HepG2 (cell line): ENCODE results near the gene DSPP. TPM values are rescaled to one million over a fixed set of nuclear protein-coding genes. Genes with fewer than 3 reads are reported as not detected.

Experiments
- ATAC-seq: fragments of 200-7000 bp; cut with Tn5 transposase; 3 replicates; pipeline ENCODE4 v1.9.1; 2020; ENCODE audit warnings: mild to moderate bottlenecking, moderate library complexity
- Bru-seq: library from RNA; stranded (reverse); fragments of 400-500 nt; gene quantifications from one replicate; lab custom pipeline; 2021; lab: Mats Ljungman, UMichigan
- BruChase-seq, 2 experiments: library from RNA; stranded (reverse); fragments of 400-500 nt; gene quantifications; one replicate each; lab custom pipeline; 2021; lab: Mats Ljungman, UMichigan
- BruUV-seq: library from RNA; stranded (reverse); fragments of 400-500 nt; replicated peaks from 2 replicates; lab custom pipeline; 2021; lab: Mats Ljungman, UMichigan
- CTCF ChIA-PET: fragments of 300-600 bp; formaldehyde crosslinking; extraction: SDS; loops from one replicate; lab custom pipeline; 2021; ENCODE audit warnings: low total read pairs, inconsistent platforms, low intra/inter-chr PET ratio; lab: Yijun Ruan, JAX
- POLR2A ChIA-PET: fragments of 350-600 bp; sonication (Branson Sonifier 250); formaldehyde crosslinking; loops from one replicate; lab custom pipeline; 2020; ENCODE audit warnings: antibody characterized with exemption, inconsistent platforms; lab: Yijun Ruan, JAX
- DNase-seq: peaks from one replicate; pipeline ENCODE4 v3.0.0-alpha.2; 2015; ENCODE audit warnings: low spot score
- FAIRE-seq: peaks from 3 replicates; lab custom pipeline; 2011; peaks lifted over from hg19 to GRCh38; lab: Jason Lieb, UNC
- H2AFZ ChIP-seq: one replicate; pipeline ENCODE4 v1.6.1; 2011; ENCODE audit warnings: low read length, inconsistent platforms
- H3K27ac ChIP-seq: fragments of 300-600 bp; 3 replicates; pipeline ENCODE4 v1.8.0; 2011; ENCODE audit warnings: mixed run types, mild to moderate bottlenecking, mixed read lengths, low read length, inconsistent platforms; ENCODE audit not compliant: insufficient read depth; ENCODE audit errors: extremely low read length
- H3K27me3 ChIP-seq, 2 experiments: fragments of 200-600 bp in 1 of 2; 2 replicates in 1 of 2; 3 replicates in 1 of 2; pipeline versions ENCODE4 v1.6.0 to v1.8.0; 2011; ENCODE audit warnings: low read length in 2 of 2, mild to moderate bottlenecking in 2 of 2, moderate library complexity in 2 of 2, inconsistent platforms in 1 of 2; ENCODE audit not compliant: insufficient read depth in 2 of 2, control insufficient read depth in 1 of 2
- H3K36me3 ChIP-seq, 2 experiments: fragments of 200-600 bp in 1 of 2; replicated peaks in 1 of 2; 2 replicates in 1 of 2; 3 replicates in 1 of 2; pipeline versions ENCODE4 v1.5.1 to v1.8.0; 2011; ENCODE audit warnings: low read length in 2 of 2, inconsistent platforms in 1 of 2; ENCODE audit not compliant: insufficient read depth in 2 of 2, control insufficient read depth in 1 of 2
- H3K4me1 ChIP-seq: 2 replicates; pipeline ENCODE4 v1.5.1; 2012; ENCODE audit warnings: low read length, inconsistent platforms; ENCODE audit not compliant: insufficient read depth
- H3K4me2 ChIP-seq: 2 replicates; pipeline ENCODE4 v1.6.0; 2011; ENCODE audit warnings: low read depth, low read length, inconsistent platforms
- H3K4me3 ChIP-seq, 3 experiments: fragments of 200-600 bp in 1 of 3; sonication (generic), shearing (Covaris generic) in 1 of 3; replicated peaks in 1 of 3; 2 replicates each; pipeline ENCODE4 v1.5.1; 2011 to 2016; ENCODE audit warnings: low read length in 3 of 3, inconsistent platforms in 2 of 3, low read depth in 2 of 3, mild to moderate bottlenecking in 2 of 3, control low read depth in 1 of 3, mixed read lengths in 1 of 3; ENCODE audit not compliant: insufficient read depth in 1 of 3
- H3K79me2 ChIP-seq: one replicate; pipeline ENCODE4 v1.6.1; 2011; ENCODE audit warnings: low read length, inconsistent platforms; ENCODE audit not compliant: insufficient read depth
- H3K9ac ChIP-seq: 2 replicates; pipeline ENCODE4 v1.6.0; 2011; ENCODE audit warnings: mild to moderate bottlenecking, low read depth, low read length, inconsistent platforms; ENCODE audit not compliant: insufficient read depth
- H3K9me3 ChIP-seq: 2 replicates; pipeline ENCODE4 v1.5.1; 2012; ENCODE audit warnings: mild to moderate bottlenecking, low read length
- H4K20me1 ChIP-seq: 2 replicates; pipeline ENCODE4 v1.6.0; 2011; ENCODE audit warnings: inconsistent platforms, mild to moderate bottlenecking, low read length, moderate library complexity; ENCODE audit not compliant: insufficient read depth
- NFATC3 ChIP-seq: sonication (generic); formaldehyde crosslinking; IDR thresholded peaks from 2 replicates; pipeline ENCODE4 v1.5.1; 2020; ENCODE audit warnings: mild to moderate bottlenecking, missing genetic modification reagents
- POLR2AphosphoS2 ChIP-seq: IDR thresholded peaks from 2 replicates; pipeline ENCODE4 v1.6.1; 2011; ENCODE audit warnings: low read depth, low read length, improper control_type of control experiment
- RARG ChIP-seq: sonication (generic); formaldehyde crosslinking; IDR thresholded peaks from 2 replicates; pipeline ENCODE4 v1.4.0; 2020; ENCODE audit warnings: low read depth, mild to moderate bottlenecking, missing genetic modification reagents
- SP2 ChIP-seq: sonication (generic); formaldehyde crosslinking; IDR thresholded peaks from 2 replicates; pipeline ENCODE4 v1.5.1; 2020; ENCODE audit warnings: mild to moderate bottlenecking, missing genetic modification reagents
- ZBTB3 ChIP-seq: sonication (generic); formaldehyde crosslinking; IDR thresholded peaks from 2 replicates; pipeline ENCODE4 v1.4.0; 2020; ENCODE audit warnings: low read depth, mild to moderate bottlenecking, moderate library complexity, missing genetic modification reagents, borderline replicate concordance
- ZMYM2 ChIP-seq: sonication (generic); formaldehyde crosslinking; IDR thresholded peaks from 2 replicates; pipeline ENCODE4 v1.8.0; 2022; ENCODE audit warnings: mild to moderate bottlenecking, missing genetic modification reagents
- ZNF530 ChIP-seq: sonication (generic); formaldehyde crosslinking; IDR thresholded peaks from 2 replicates; pipeline ENCODE4 v1.5.0; 2020; ENCODE audit warnings: low read depth, mild to moderate bottlenecking, missing genetic modification reagents
- ZNF720 ChIP-seq: sonication (generic); formaldehyde crosslinking; IDR thresholded peaks from 2 replicates; pipeline ENCODE4 v1.4.0; 2020; ENCODE audit warnings: missing genetic modification reagents
- ZZZ3 ChIP-seq: sonication (generic); formaldehyde crosslinking; IDR thresholded peaks from 2 replicates; pipeline ENCODE4 v1.4.0; 2020; ENCODE audit warnings: missing genetic modification reagents, mild to moderate bottlenecking, borderline replicate concordance
- whole genome bisulfite sequencing: methylation state at CpG from one replicate; pipeline ENCODE4 v1.1.6; 2017; ENCODE audit warnings: low lambda C conversion rate; 5-methylcytosine and 5-hydroxymethylcytosine counted together
- in situ Hi-C: cut with HindIII; loops from 2 replicates; pipeline ENCODE4 v1.10.0; 2017; ENCODE audit warnings: low pct_unique_long_range_greater_than_20kb; ENCODE audit not compliant: extremely low pct_ligation_motif_present
- intact Hi-C: fragments of 100-400 bp; cut with micrococcal nuclease; formaldehyde crosslinking; loops from one replicate; pipeline ENCODE4 v1.10.0; 2022; ENCODE audit not compliant: unreplicated experiment
- long read RNA-seq, 2 experiments: library from RNA in 1 of 2; library from polyadenylated mRNA in 1 of 2; stranded (forward) in 1 of 2; unstranded in 1 of 2; transcript quantifications; one replicate each; pipeline ENCODE4 v2.0.0, GENCODE V29; 2019 to 2022
- polyA minus RNA-seq, 3 experiments: library from RNA; depleted of rRNA, polyadenylated mRNA; stranded (reverse); fragments of >200 nt; gene quantifications; 2 replicates each; pipeline ENCODE4 v1.2.3, GENCODE V29; 2011; ENCODE audit warnings: low replicate concordance in 1 of 3
- polyA plus RNA-seq, 8 experiments: library from polyadenylated mRNA; depleted of rRNA in 3 of 8; stranded (reverse) in 7 of 8; unstranded in 1 of 8; fragments of >200 nt; fragmentation: Illumina TruSeq in 4 of 8; extraction: Trizol in 4 of 8; gene quantifications; 2 replicates each; pipeline versions ENCODE4 v1.2.1 to v1.2.3, GENCODE V29; 2011 to 2016; ENCODE audit warnings: low read depth in 4 of 8, missing spikeins in 1 of 8, mixed read lengths in 1 of 8; ENCODE audit not compliant: insufficient read depth in 1 of 8
- total RNA-seq, 5 experiments: library from RNA; depleted of rRNA; stranded (reverse); fragments of >200 nt; fragmentation: Illumina TruSeq; extraction: Trizol; gene quantifications; 2 replicates each; pipeline ENCODE4 v1.2.3, GENCODE V29; 2016; ENCODE audit warnings: low read depth in 1 of 5
- TF ChIP-seq, protein P1 (sequence below): sonication (generic); formaldehyde crosslinking; IDR thresholded peaks from 2 replicates; pipeline ENCODE4 v1.4.0; 2020; ENCODE audit warnings: missing genetic modification reagents
- TF ChIP-seq, protein P2 (sequence below): IDR thresholded peaks from 2 replicates; pipeline ENCODE4 v1.6.1; 2016; ENCODE audit warnings: control low read depth
- TF ChIP-seq, protein P3 (sequence below): sonication (generic); formaldehyde crosslinking; conservative IDR thresholded peaks from 2 replicates; pipeline ENCODE4 v1.4.0; 2020; ENCODE audit warnings: missing genetic modification reagents
- TF ChIP-seq, protein P4 (sequence below): sonication (generic); formaldehyde crosslinking; conservative IDR thresholded peaks from 2 replicates; pipeline ENCODE4 v1.8.0; 2022; ENCODE audit warnings: low read depth, missing genetic modification reagents

The DSPP gene
- not detected in 2 replicates for total RNA-seq (2016; rRNA removed; fragmentation: Illumina TruSeq; extraction: Trizol)
- total RNA-seq (2016; cell fraction: cytosol; rRNA removed; fragmentation: Illumina TruSeq; extraction: Trizol; ENCODE audit: low read depth) = not detected in 2 replicates
- total RNA-seq (2016; cell fraction: insoluble cytoplasmic fraction; rRNA removed; fragmentation: Illumina TruSeq; extraction: Trizol) = not detected in 2 replicates
- total RNA-seq (2016; cell fraction: membrane; rRNA removed; fragmentation: Illumina TruSeq; extraction: Trizol) = not detected in 2 replicates
- not detected in 2 replicates for total RNA-seq (2016; cell fraction: nucleus; rRNA removed; fragmentation: Illumina TruSeq; extraction: Trizol)
- not detected in 2 replicates for polyA plus RNA-seq (2011; rRNA removed)
- polyA plus RNA-seq (2011; cell fraction: cytosol; rRNA removed) = not detected in 2 replicates
- polyA plus RNA-seq (2011; cell fraction: nucleus; rRNA removed) = not detected in 2 replicates
- polyA plus RNA-seq (2012) = not detected in 2 replicates
- not detected in 2 replicates for polyA plus RNA-seq (2016; cell fraction: cytosol; fragmentation: Illumina TruSeq; extraction: Trizol; ENCODE audit: low read depth)
- polyA plus RNA-seq (2016; cell fraction: insoluble cytoplasmic fraction; fragmentation: Illumina TruSeq; extraction: Trizol; ENCODE audit: low read depth) = not detected in 2 replicates
- polyA plus RNA-seq (2016; cell fraction: membrane; fragmentation: Illumina TruSeq; extraction: Trizol; ENCODE audit: low read depth) = not detected in 2 replicates
- polyA plus RNA-seq (2016; cell fraction: nucleus; fragmentation: Illumina TruSeq; extraction: Trizol; ENCODE audit: insufficient read depth, low read depth) = not detected in 2 replicates
- polyA minus RNA-seq (2011; rRNA and poly(A)+ RNA removed; ENCODE audit: low replicate concordance) = not detected in 2 replicates
- not detected in 2 replicates for polyA minus RNA-seq (2011; cell fraction: cytosol; rRNA and poly(A)+ RNA removed)
- not detected in 2 replicates for polyA minus RNA-seq (2011; cell fraction: nucleus; rRNA and poly(A)+ RNA removed)
- Bru-seq, nascent RNA = not detected
- percentile 10 among the genes with signal in this experiment for BruChase-seq, experiment 1, labeled RNA remaining after a 6-hour chase
- not detected for BruChase-seq, experiment 2, labeled RNA remaining after a 2-hour chase
- long read RNA-seq, experiment 1 = 0 reads
- long read RNA-seq, experiment 2 = 0 reads

DNA sequence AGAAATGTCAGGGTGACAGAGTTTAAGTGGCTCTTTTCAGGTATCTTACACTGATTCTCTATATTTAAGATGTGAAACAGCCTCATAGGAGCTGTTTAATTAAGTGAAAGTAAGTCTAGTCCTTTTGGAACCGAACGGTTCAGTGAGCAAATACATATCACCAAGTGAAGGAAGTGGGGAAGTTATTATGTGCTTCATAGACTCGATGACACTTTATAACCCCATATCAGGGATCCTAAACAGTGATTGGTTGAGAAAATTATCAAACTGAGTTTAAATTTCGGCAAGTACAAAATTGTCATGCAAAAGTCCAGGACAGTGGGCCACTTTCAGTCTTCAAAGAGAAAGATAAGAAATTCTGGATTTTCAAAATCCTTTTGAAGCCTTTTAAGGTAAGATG is at the start of gene DSPP:
DSPP (plus strand) TSS at position 301 of the 400 bp plus-strand sequence. CDS start 2,380 bp downstream, outside the sequence.
- TF ChIP-seq ZNF530 (CRISPR knock-in tag) (no peak), ZMYM2 (no peak), SP2 (no peak), POLR2AphosphoS2 (no peak), RARG (CRISPR knock-in tag) (no peak), NFATC3 (CRISPR knock-in tag) (no peak), ZZZ3 (no peak), ZBTB3 (CRISPR knock-in tag) (no peak), ZNF720 (no peak)
- TF ChIP-seq, protein P1, sequence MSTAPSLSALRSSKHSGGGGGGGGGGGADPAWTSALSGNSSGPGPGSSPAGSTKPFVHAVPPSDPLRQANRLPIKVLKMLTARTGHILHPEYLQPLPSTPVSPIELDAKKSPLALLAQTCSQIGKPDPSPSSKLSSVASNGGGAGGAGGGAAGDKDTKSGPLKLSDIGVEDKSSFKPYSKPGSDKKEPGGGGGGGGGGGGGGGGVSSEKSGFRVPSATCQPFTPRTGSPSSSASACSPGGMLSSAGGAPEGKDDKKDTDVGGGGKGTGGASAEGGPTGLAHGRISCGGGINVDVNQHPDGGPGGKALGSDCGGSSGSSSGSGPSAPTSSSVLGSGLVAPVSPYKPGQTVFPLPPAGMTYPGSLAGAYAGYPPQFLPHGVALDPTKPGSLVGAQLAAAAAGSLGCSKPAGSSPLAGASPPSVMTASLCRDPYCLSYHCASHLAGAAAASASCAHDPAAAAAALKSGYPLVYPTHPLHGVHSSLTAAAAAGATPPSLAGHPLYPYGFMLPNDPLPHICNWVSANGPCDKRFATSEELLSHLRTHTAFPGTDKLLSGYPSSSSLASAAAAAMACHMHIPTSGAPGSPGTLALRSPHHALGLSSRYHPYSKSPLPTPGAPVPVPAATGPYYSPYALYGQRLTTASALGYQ (CRISPR knock-in tag) = no peak
- TF ChIP-seq, protein P2, sequence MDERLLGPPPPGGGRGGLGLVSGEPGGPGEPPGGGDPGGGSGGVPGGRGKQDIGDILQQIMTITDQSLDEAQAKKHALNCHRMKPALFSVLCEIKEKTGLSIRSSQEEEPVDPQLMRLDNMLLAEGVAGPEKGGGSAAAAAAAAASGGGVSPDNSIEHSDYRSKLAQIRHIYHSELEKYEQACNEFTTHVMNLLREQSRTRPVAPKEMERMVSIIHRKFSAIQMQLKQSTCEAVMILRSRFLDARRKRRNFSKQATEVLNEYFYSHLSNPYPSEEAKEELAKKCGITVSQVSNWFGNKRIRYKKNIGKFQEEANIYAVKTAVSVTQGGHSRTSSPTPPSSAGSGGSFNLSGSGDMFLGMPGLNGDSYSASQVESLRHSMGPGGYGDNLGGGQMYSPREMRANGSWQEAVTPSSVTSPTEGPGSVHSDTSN = no peak
- TF ChIP-seq, protein P3, sequence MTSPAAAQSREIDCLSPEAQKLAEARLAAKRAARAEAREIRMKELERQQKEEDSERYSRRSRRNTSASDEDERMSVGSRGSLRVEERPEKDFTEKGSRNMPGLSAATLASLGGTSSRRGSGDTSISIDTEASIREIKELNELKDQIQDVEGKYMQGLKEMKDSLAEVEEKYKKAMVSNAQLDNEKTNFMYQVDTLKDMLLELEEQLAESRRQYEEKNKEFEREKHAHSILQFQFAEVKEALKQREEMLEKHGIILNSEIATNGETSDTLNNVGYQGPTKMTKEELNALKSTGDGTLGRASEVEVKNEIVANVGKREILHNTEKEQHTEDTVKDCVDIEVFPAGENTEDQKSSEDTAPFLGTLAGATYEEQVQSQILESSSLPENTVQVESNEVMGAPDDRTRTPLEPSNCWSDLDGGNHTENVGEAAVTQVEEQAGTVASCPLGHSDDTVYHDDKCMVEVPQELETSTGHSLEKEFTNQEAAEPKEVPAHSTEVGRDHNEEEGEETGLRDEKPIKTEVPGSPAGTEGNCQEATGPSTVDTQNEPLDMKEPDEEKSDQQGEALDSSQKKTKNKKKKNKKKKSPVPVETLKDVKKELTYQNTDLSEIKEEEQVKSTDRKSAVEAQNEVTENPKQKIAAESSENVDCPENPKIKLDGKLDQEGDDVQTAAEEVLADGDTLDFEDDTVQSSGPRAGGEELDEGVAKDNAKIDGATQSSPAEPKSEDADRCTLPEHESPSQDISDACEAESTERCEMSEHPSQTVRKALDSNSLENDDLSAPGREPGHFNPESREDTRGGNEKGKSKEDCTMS (CRISPR knock-in tag) = no peak
- TF ChIP-seq, protein P4, sequence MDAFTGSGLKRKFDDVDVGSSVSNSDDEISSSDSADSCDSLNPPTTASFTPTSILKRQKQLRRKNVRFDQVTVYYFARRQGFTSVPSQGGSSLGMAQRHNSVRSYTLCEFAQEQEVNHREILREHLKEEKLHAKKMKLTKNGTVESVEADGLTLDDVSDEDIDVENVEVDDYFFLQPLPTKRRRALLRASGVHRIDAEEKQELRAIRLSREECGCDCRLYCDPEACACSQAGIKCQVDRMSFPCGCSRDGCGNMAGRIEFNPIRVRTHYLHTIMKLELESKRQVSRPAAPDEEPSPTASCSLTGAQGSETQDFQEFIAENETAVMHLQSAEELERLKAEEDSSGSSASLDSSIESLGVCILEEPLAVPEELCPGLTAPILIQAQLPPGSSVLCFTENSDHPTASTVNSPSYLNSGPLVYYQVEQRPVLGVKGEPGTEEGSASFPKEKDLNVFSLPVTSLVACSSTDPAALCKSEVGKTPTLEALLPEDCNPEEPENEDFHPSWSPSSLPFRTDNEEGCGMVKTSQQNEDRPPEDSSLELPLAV (CRISPR knock-in tag) = no peak
- FAIRE-seq (no peak), ATAC-seq (no peak), DNase-seq (no peak)
- in situ Hi-C loops = no loop called here
- Histone ChIP-seq H3K79me2 (no peaks in the 10 kb centered on the region), H3K9ac (no peak within 1 kb of the TSS), H2AFZ (no peak within 1 kb of the TSS), H3K9me3 (no peaks in the 10 kb centered on the region), H3K4me3 (no peak within 1 kb of the TSS), H3K27ac (no peak within 1 kb of the TSS), H3K4me1 (no peaks in the 10 kb centered on the region), H3K4me2 (no peak within 1 kb of the TSS), H4K20me1 (no peaks in the 10 kb centered on the region), H3K36me3 (no peaks in the 10 kb centered on the region), H3K27me3 (no peaks in the 10 kb centered on the region)
- intact Hi-C loops = no loop called here
- CTCF ChIA-PET = no interaction called here
- POLR2A ChIA-PET = no interaction called here
- no TSS peak for BruUV-seq
- WGBS = 0% methylated on average over 4 of the region's 4 CpGs
